Naive thymus-derived CD8-positive, alpha-beta T cell (primary cell): ENCODE measurements around the gene ROM1. TPM values are rescaled to one million over a fixed set of nuclear protein-coding genes. Genes with fewer than 3 reads are reported as not detected.
"Not testable (repeated sequence)": the region's sequence is repeated elsewhere in the genome, so short reads cannot be mapped to it uniquely, and the experiment has no call there.

Source experiments
- ATAC-seq, 2 donors: fragments of 150-1000 bp; cut with Tn5 transposase in 1 of 2; sonication (Bioruptor Pico), chemical (Tn5 transposase) in 1 of 2; 1 replicate in 1 of 2; 2 replicates in 1 of 2; pipeline ENCODE4 v1.10.0; 2021; ENCODE audit warnings: mild to moderate bottlenecking in 2 of 2, moderate library complexity in 2 of 2
- POLR2A ChIA-PET: fragments of 350-600 bp; sonication (Branson Sonifier 250); formaldehyde crosslinking; loops from one replicate; lab custom pipeline; 2021; ENCODE audit warnings: antibody characterized with exemption; lab: Charles Lee
- DNase-seq, 10 donors: peaks; one replicate each; pipeline versions ENCODE4 v3.0.0 to v3.0.0-alpha.2; 2020 to 2022
- H3K27ac Mint-ChIP-seq, 10 donors: one replicate each; pipeline ENCODE4 v1.8.0; 2020 to 2022; ENCODE audit warnings: mild to moderate bottlenecking in 10 of 10, mixed read lengths in 10 of 10, moderate library complexity in 4 of 10, inconsistent platforms in 1 of 10
- H3K27me3 Mint-ChIP-seq, 5 donors: one replicate each; pipeline ENCODE4 v1.8.0; 2021 to 2022; ENCODE audit warnings: mixed read lengths in 5 of 5
- H3K36me3 Mint-ChIP-seq, 3 donors: one replicate each; pipeline ENCODE4 v1.8.0; 2020 to 2022; ENCODE audit warnings: mixed read lengths in 3 of 3, mild to moderate bottlenecking in 2 of 3, inconsistent platforms in 1 of 3
- H3K4me1 Mint-ChIP-seq, 4 donors: one replicate each; pipeline ENCODE4 v1.8.0; 2021 to 2022; ENCODE audit warnings: mixed read lengths in 4 of 4
- H3K4me3 Mint-ChIP-seq, 10 donors: one replicate each; pipeline ENCODE4 v1.8.0; 2020 to 2022; ENCODE audit warnings: mild to moderate bottlenecking in 10 of 10, mixed read lengths in 10 of 10, moderate library complexity in 6 of 10, inconsistent platforms in 1 of 10
- H3K9me3 Mint-ChIP-seq, 9 donors: one replicate each; pipeline ENCODE4 v1.8.0; 2020 to 2022; ENCODE audit warnings: mixed read lengths in 9 of 9, mild to moderate bottlenecking in 3 of 9, inconsistent platforms in 1 of 9, moderate library complexity in 1 of 9
- polyA plus RNA-seq, 3 donors: library from polyadenylated mRNA; unstranded; fragments of 300-500 nt; fragmentation: Illumina TruSeq; gene quantifications; one replicate each; pipeline ENCODE4 v1.2.3, GENCODE V29; 2021
- total RNA-seq, 8 experiments: library from RNA in 2 of 8; stranded (reverse) in 2 of 8; gene quantifications; one replicate each; pipeline ENCODE4 v1.2.3 and lab custom pipeline; 2021 to 2026

Gene ROM1
- total and polyA plus RNA-seq, 5 experiments from 2014 or later, result 0.82 to 6.1 (median 1.9) TPM

DNA sequence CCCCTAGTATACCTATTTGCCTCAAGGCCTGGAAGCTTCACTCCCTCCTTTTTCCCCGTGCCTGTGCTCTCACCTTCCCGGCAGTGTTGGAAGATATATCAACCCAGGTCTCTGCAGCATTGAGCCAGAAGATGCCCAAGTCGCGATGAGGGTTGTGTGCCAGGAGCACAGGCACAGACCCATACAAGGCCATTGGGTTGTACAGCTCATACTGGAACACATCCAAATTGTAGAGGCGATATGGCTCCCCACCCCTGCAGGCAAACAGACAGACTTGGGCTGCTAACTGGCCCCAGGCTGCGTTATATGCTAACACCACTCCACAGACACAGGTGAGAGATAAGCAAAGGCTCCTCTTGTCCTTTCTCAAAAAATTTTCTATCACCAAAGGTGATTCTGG is 19.4 kb downstream of the ROM1 start:
- H3K4me1 Mint-ChIP-seq, result peaks cover 10 to 48% (median 20%) of the 10 kb centered on the region in 4 donors
- no peaks in the 10 kb centered on the region for H3K27me3 Mint-ChIP-seq
- H3K27ac Mint-ChIP-seq, result peak overlapping the region in 8 of 10 donors; percentile 17 to 92 (median 71)
- ATAC-seq (no peak), DNase-seq (no peak)
- no peaks in the 10 kb centered on the region for H3K9me3 Mint-ChIP-seq
- POLR2A ChIA-PET, result interaction anchor here (1.4 to 1.6 kb wide), 2 partner anchors 10 to 13 kb away, joined by 3 to 13 read pairs; partner anchors contain the start of gene B3GAT3
- H3K36me3 Mint-ChIP-seq, result peaks cover 0 to 92% (median 43%) of the 10 kb centered on the region in 3 donors
- no peak overlapping the region for H3K4me3 Mint-ChIP-seq

DNA sequence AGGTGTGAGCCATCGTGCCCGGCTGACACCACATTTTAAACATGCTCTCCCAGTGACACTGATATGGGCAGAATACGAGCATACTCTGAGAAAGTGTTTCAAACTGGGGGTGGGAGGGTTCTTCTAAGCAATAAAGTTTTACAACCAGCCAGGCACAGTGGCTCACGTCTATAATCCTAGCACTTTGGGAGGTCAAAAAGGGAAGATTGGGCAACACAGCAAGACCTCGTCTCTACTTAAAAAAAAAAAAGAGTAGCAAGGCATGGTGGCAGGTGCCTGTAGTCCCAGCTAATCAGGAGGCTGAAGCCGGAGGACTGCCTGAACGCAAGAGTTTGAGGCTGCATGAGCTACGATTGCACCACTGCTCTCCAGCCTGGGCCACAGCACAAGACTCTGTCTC is 31.2 kb downstream of the ROM1 start:
- peak overlapping the region in 9 of 10 donors; percentile 9 to 90 (median 69) for H3K27ac Mint-ChIP-seq
- POLR2A ChIA-PET, result interaction anchor here (0.7 to 19.9 kb wide), 11 partner anchors 9 to 237 kb away, joined by 3 to 541 read pairs (median 8); partner anchors contain the start of genes B3GAT3, C11orf98, CSKMT and EEF1G
- peak overlapping the region in 9 of 10 donors; percentile 21 to 95 (median 45) for H3K4me3 Mint-ChIP-seq
- no peaks in the 10 kb centered on the region for H3K9me3 Mint-ChIP-seq
- ATAC-seq (no peak), DNase-seq (no peak)
- peaks cover 0 to 32% (median 0%) of the 10 kb centered on the region in 3 donors for H3K36me3 Mint-ChIP-seq
- peaks cover 17 to 54% (median 45%) of the 10 kb centered on the region in 4 donors for H3K4me1 Mint-ChIP-seq
- H3K27me3 Mint-ChIP-seq, result no peaks in the 10 kb centered on the region

- DNase-seq, result peak in 2 of 10 donors; percentile 17 to 29
- ATAC-seq, result no peak
- peak overlapping the region; percentile 90 to 99 (median 98) for H3K27ac Mint-ChIP-seq
- H3K36me3 Mint-ChIP-seq, result peaks cover 0 to 34% (median 0%) of the 10 kb centered on the region in 3 donors
- peaks cover 13 to 51% (median 36%) of the 10 kb centered on the region in 4 donors for H3K4me1 Mint-ChIP-seq
- POLR2A ChIA-PET, result interaction anchor here (0.5 to 19.9 kb wide), 31 partner anchors 8 to 1733 kb away, joined by 3 to 541 read pairs (median 5); partner anchors contain the start of genes B3GAT3, C11orf98, CSKMT and EML3
- H3K9me3 Mint-ChIP-seq, result no peaks in the 10 kb centered on the region
- H3K27me3 Mint-ChIP-seq, result no peaks in the 10 kb centered on the region
- peak overlapping the region; percentile 92 to 99 (median 97) for H3K4me3 Mint-ChIP-seq
Measured at GRCh38 chr11:62645671-62645945, 32.6 kb downstream of the ROM1 start.

DNA sequence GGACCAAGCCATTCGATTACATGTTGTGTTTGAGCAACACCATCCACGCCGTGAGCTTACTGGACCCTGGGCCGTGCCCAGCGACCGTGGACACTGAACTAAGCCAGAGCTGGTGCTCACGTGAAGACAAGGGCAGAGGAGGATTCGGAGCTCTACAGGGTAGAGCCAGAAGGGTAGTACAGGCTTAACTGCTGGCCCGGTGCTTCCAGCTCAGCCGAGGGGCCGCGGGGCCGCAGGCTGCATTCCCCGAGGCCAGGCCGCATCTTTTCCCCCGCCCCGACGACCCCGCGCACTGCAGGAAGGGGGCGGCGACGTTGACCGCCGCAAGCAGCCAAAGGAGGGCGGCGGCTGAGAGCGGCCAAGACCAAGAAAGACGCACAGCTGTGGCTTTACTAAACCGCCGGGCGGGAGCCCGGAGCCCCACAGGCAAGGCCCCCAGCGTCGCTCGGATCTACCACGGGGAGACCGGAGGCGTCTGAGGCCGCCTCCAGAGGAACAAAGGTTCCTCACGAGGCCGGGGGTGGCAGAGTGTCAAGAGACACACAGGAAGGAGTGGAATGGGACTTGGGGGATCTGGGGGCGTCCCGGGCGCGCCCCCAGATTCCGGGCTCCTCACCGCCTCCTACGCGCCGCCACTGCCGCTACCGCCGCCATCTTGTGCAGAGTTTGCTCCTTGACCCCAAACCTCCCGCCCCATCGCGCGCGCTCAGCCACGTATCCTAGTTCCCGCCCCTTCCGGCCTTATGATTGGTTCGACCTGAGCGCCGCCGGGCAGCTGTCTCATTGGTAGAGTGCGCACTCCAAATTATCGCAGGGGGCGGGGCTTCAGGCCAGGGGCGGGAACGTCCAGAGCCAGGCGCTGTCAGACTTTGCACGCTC is 33.1 kb downstream of the ROM1 start, which contains the start of gene GANAB:
TSS of gene GANAB (minus strand) at position 668 of the 879 bp plus-strand sequence. CDS start at position 654, 14 bp downstream.
- Mint-ChIP-seq H3K36me3 (peaks cover 0 to 35% (median 0%) of the 10 kb centered on the region in 3 donors), H3K27ac (peak within 1 kb of the TSS; percentile 90 to 99 (median 98)), H3K27me3 (no peaks in the 10 kb centered on the region), H3K4me1 (peaks cover 9 to 50% (median 32%) of the 10 kb centered on the region in 4 donors), H3K9me3 (no peaks in the 10 kb centered on the region), H3K4me3 (peak within 1 kb of the TSS; percentile 92 to 99 (median 97))
- DNase-seq (peak; percentile 94 to 99 (median 97)), ATAC-seq (peak; percentile 97 to 98)
- POLR2A ChIA-PET, result interaction anchor here (0.5 to 19.9 kb wide), 37 partner anchors 9 to 1734 kb away, joined by 3 to 541 read pairs (median 5); partner anchors contain the start of genes B3GAT3, C11orf98, CSKMT and EML3

- Mint-ChIP-seq H3K27me3 (no peaks in the 10 kb centered on the region), H3K27ac (peak overlapping the region; percentile 85 to 99 (median 98)), H3K4me1 (peaks cover 9 to 53% (median 29%) of the 10 kb centered on the region in 4 donors), H3K36me3 (peaks cover 0 to 35% (median 0%) of the 10 kb centered on the region in 3 donors), H3K4me3 (peak overlapping the region; percentile 92 to 99 (median 97)), H3K9me3 (no peaks in the 10 kb centered on the region)
- ATAC-seq (no peak), DNase-seq (no peak)
- POLR2A ChIA-PET, result interaction anchor here (0.5 to 19.9 kb wide), 32 partner anchors 9 to 1670 kb away, joined by 3 to 541 read pairs (median 6); partner anchors contain the start of genes B3GAT3, C11orf98, CSKMT and EML3
Measured at GRCh38 chr11:62646825-62647608, 34.0 kb downstream of the ROM1 start.

GRCh38 chr11:62647609-62648005 is 34.5 kb downstream of the ROM1 start:
- Mint-ChIP-seq H3K4me1 (peaks cover 13 to 56% (median 34%) of the 10 kb centered on the region in 4 donors), H3K27ac (peak overlapping the region in 1 of 10 donors; percentile 22), H3K9me3 (no peaks in the 10 kb centered on the region), H3K27me3 (no peaks in the 10 kb centered on the region), H3K4me3 (peak overlapping the region in 1 of 10 donors; percentile 45), H3K36me3 (peaks cover 0 to 32% (median 0%) of the 10 kb centered on the region in 3 donors)
- no peak for ATAC-seq
- DNase-seq, result no peak
- POLR2A ChIA-PET, result interaction anchor here (0.8 to 19.9 kb wide), 11 partner anchors 9 to 1669 kb away, joined by 3 to 541 read pairs (median 9); partner anchors contain the start of genes B3GAT3, C11orf98, CSKMT and EML3

DNA sequence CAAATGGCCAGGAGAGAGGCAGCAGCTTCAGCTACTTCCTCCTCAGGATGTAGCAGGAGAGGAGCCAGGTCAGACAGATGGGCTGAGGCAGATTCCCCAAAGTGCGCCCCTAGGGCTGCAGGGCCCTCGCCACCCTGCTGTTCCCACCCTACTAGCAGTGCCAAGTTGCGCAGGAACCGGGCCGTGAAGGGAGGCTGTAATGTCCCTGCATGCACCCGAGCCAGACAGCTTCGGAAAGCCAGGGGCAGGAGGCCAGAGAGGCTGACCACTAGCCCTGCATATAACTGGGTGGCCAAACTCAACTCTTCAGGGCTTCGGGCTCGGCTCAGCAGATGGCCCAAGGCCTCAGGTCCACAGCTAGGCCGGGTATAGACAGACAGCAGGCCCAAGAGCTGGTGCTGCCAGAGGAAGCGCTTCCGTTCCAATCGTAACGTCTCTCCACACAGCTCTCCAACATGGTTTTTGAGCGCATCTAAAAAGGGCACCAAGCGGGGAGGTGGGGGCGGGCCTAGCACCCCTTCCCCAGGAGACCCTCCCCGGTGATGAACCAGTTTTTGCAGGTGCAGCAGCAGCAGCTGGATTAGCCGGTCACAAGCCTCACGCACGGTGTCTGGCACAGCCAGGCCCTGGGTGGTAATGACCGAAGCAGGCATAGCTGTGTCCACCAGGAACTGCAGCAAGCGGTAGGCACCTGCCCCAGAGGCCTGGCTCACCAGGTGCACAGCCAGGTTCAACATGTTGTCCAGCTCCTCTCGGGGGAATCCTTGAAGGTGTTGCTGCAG is 35.3 kb downstream of the ROM1 start:
- Mint-ChIP-seq H3K9me3 (no peaks in the 10 kb centered on the region), H3K27me3 (no peaks in the 10 kb centered on the region), H3K4me1 (peaks cover 15 to 56% (median 37%) of the 10 kb centered on the region in 4 donors), H3K4me3 (no peak overlapping the region), H3K27ac (no peak overlapping the region), H3K36me3 (peaks cover 0 to 26% (median 0%) of the 10 kb centered on the region in 3 donors)
- no peak for ATAC-seq
- DNase-seq, result no peak
- POLR2A ChIA-PET, result interaction anchor here (0.8 to 19.9 kb wide), 11 partner anchors 9 to 106 kb away, joined by 3 to 541 read pairs (median 4); partner anchors contain the start of genes B3GAT3, C11orf98, CSKMT and EML3

- Mint-ChIP-seq H3K4me3 (peak overlapping the region in 1 of 10 donors; percentile 7), H3K36me3 (peaks cover 0 to 24% (median 0%) of the 10 kb centered on the region in 3 donors), H3K4me1 (peaks cover 18 to 58% (median 41%) of the 10 kb centered on the region in 4 donors)
Measured at GRCh38 chr11:62648967-62649364, 35.9 kb downstream of the ROM1 start.

DNA sequence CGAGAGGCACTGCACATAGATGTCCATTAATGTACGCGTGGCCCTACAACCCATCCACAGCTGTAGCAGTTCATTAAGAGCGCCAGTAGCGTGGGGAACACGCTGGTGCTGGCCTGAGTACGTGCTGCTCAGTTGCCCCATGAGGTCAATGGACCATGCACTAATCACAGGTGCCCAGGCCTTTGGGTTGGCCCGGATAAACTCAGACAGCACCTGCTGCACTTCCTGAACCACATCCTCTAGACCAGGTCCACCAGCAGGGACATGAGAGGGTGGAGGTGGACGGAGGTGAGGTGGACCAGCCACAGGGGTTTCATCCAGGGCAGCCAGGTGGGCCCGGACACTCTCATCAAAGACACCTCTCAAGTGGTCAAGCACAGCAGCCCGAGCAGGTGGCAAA is 36.4 kb downstream of the ROM1 start:
- Mint-ChIP-seq H3K27ac (peak overlapping the region in 4 of 10 donors; percentile 6 to 62 (median 16)), H3K9me3 (peaks cover 0 to 2% (median 0%) of the 10 kb centered on the region in 9 donors), H3K36me3 (peaks cover 0 to 19% (median 0%) of the 10 kb centered on the region in 3 donors), H3K4me1 (peaks cover 18 to 56% (median 40%) of the 10 kb centered on the region in 4 donors), H3K27me3 (no peaks in the 10 kb centered on the region), H3K4me3 (peak overlapping the region in 1 of 10 donors; percentile 22)
- ATAC-seq, result no peak
- DNase-seq, result no peak
- POLR2A ChIA-PET, result interaction anchor here (0.6 to 19.9 kb wide), 8 partner anchors 9 to 118 kb away, joined by 3 to 541 read pairs (median 6); partner anchors contain the start of genes C11orf98, CSKMT, EML3 and HNRNPUL2

More at GRCh38 chr11:62648967-62649364, 35.9 kb downstream of the ROM1 start:
- DNase-seq (no peak), ATAC-seq (no peak)
- Mint-ChIP-seq H3K9me3 (peaks cover 0 to 2% (median 0%) of the 10 kb centered on the region in 9 donors), H3K27ac (peak overlapping the region in 2 of 10 donors; percentile 22 to 29), H3K27me3 (no peaks in the 10 kb centered on the region)
- POLR2A ChIA-PET, result interaction anchor here (0.6 to 19.9 kb wide), 8 partner anchors 20 to 79 kb away, joined by 3 to 541 read pairs (median 8); partner anchors contain the start of genes B3GAT3, C11orf98, CSKMT and EML3

GRCh38 chr11:62650283-62650682 is 37.2 kb downstream of the ROM1 start:
- ATAC-seq, H3K9me3 Mint-ChIP-seq, DNase-seq, H3K27me3 Mint-ChIP-seq: not testable (repeated sequence)
- Mint-ChIP-seq H3K36me3 (peaks cover 0 to 15% (median 0%) of the 10 kb centered on the region in 3 donors), H3K27ac (peak overlapping the region in 4 of 10 donors; percentile 8 to 91 (median 34)), H3K4me3 (peak overlapping the region in 1 of 10 donors; percentile 7), H3K4me1 (peaks cover 16 to 50% (median 34%) of the 10 kb centered on the region in 4 donors)
- POLR2A ChIA-PET, result interaction anchor here (0.5 to 19.9 kb wide), 8 partner anchors 10 to 104 kb away, joined by 3 to 541 read pairs (median 6); partner anchors contain the start of genes C11orf98, CSKMT, EML3 and LBHD1
